GM23338 (cell line): ENCODE data around the gene MAST4. TPM values are rescaled to one million over a fixed set of nuclear protein-coding genes. Genes with fewer than 3 reads are reported as not detected.

Source experiments
- ATAC-seq: fragments of 200-7000 bp; cut with Tn5 transposase; 3 replicates; pipeline ENCODE4 v1.9.1; 2020
- DNase-seq: peaks from one replicate; pipeline ENCODE4 v3.0.0-alpha.2; 2015; ENCODE audit warnings: low spot score
- H2AFZ ChIP-seq: fragments of 200-600 bp; sonication (generic); 2 replicates; pipeline ENCODE4 v1.8.0; 2016; ENCODE audit warnings: antibody characterized with exemption, mild to moderate bottlenecking, moderate library complexity
- H3F3A ChIP-seq: fragments of 200-600 bp; sonication (generic); replicated peaks from 2 replicates; pipeline ENCODE4 v1.8.0; 2017; ENCODE audit warnings: antibody characterized with exemption, mixed run types, low read depth
- H3K27ac ChIP-seq: fragments of 200-600 bp; sonication (generic); 2 replicates; pipeline ENCODE4 v1.6.1; 2016; ENCODE audit warnings: low read depth
- H3K27me3 ChIP-seq: fragments of 200-600 bp; sonication (generic); 2 replicates; pipeline ENCODE4 v1.8.0; 2016; ENCODE audit warnings: mild to moderate bottlenecking, mixed run types, moderate library complexity; ENCODE audit not compliant: insufficient read depth
- H3K36me3 ChIP-seq: fragments of 200-600 bp; sonication (generic); 2 replicates; pipeline ENCODE4 v1.8.0; 2016; ENCODE audit warnings: mild to moderate bottlenecking; ENCODE audit not compliant: insufficient read depth
- H3K4me1 ChIP-seq: fragments of 200-600 bp; sonication (generic); 2 replicates; pipeline ENCODE4 v1.8.0; 2016; ENCODE audit warnings: mild to moderate bottlenecking, moderate library complexity; ENCODE audit not compliant: insufficient read depth
- H3K4me2 ChIP-seq: fragments of 200-600 bp; sonication (generic); 2 replicates; pipeline ENCODE4 v1.7.1; 2017; ENCODE audit warnings: mixed run types
- H3K4me3 ChIP-seq: fragments of 200-600 bp; sonication (generic); 2 replicates; pipeline ENCODE4 v1.6.1; 2016; ENCODE audit warnings: mixed run types
- H3K79me2 ChIP-seq: fragments of 200-600 bp; sonication (generic); replicated peaks from 2 replicates; pipeline ENCODE4 v1.8.0; 2017; ENCODE audit warnings: mild to moderate bottlenecking; ENCODE audit not compliant: insufficient read depth
- H3K9me2 ChIP-seq: fragments of 200-600 bp; sonication (generic); 2 replicates; pipeline ENCODE4 v1.8.0; 2017; ENCODE audit not compliant: insufficient read depth
- H4K20me1 ChIP-seq: fragments of 200-600 bp; sonication (generic); replicated peaks from 2 replicates; pipeline ENCODE4 v1.8.0; 2017; ENCODE audit warnings: mild to moderate bottlenecking; ENCODE audit not compliant: insufficient read depth
- H3K27ac Mint-ChIP-seq: 2 replicates; pipeline ENCODE4 v1.8.0; 2020; ENCODE audit warnings: inconsistent platforms, mild to moderate bottlenecking, moderate library complexity, mixed read lengths
- H3K27me3 Mint-ChIP-seq: 3 replicates; pipeline ENCODE4 v1.8.0; 2022; ENCODE audit warnings: low read depth, mild to moderate bottlenecking, moderate library complexity, mixed read lengths, inconsistent platforms; ENCODE audit not compliant: insufficient read depth, poor library complexity
- H3K36me3 Mint-ChIP-seq: 3 replicates; pipeline ENCODE4 v1.8.0; 2021; ENCODE audit warnings: low read depth, mild to moderate bottlenecking, inconsistent platforms, moderate library complexity, mixed read lengths
- H3K4me1 Mint-ChIP-seq: 3 replicates; pipeline ENCODE4 v1.8.0; 2020; ENCODE audit warnings: mild to moderate bottlenecking, inconsistent platforms, mixed read lengths
- H3K4me3 Mint-ChIP-seq: 3 replicates; pipeline ENCODE4 v1.8.0; 2021; ENCODE audit warnings: moderate library complexity, mild to moderate bottlenecking, inconsistent platforms, mixed read lengths
- H3K9me3 Mint-ChIP-seq: 3 replicates; pipeline ENCODE4 v1.8.0; 2020; ENCODE audit warnings: moderate library complexity, mild to moderate bottlenecking, inconsistent platforms, mixed read lengths
- CREB1 ChIP-seq: fragments of 250-450 bp; sonication (Bioruptor Pico); IDR thresholded peaks from 2 replicates; pipeline ENCODE4 v1.5.0; 2020; ENCODE audit warnings: low read depth, mild to moderate bottlenecking, moderate library complexity
- EZH2 ChIP-seq: fragments of 200-600 bp; sonication (generic); IDR thresholded peaks from one replicate; pipeline ENCODE4 v1.8.0; 2017; ENCODE audit warnings: antibody characterized with exemption, mild to moderate bottlenecking, low read depth; ENCODE audit not compliant: unreplicated experiment
- EZH2phosphoT487 ChIP-seq: fragments of 200-600 bp; sonication (generic); IDR thresholded peaks from one replicate; pipeline ENCODE4 v1.8.1; 2018; ENCODE audit warnings: antibody characterized with exemption; ENCODE audit not compliant: unreplicated experiment
- JUNB ChIP-seq: IDR thresholded peaks from one replicate; pipeline ENCODE4 v1.6.1; 2016; ENCODE audit warnings: antibody characterized with exemption; ENCODE audit not compliant: unreplicated experiment
- POLR2AphosphoS5 ChIP-seq: IDR thresholded peaks from 2 replicates; pipeline ENCODE4 v1.6.1; 2016; ENCODE audit warnings: antibody characterized with exemption, low read depth
- STAT1 ChIP-seq: IDR thresholded peaks from one replicate; pipeline ENCODE4 v1.6.1; 2016; ENCODE audit warnings: antibody characterized with exemption; ENCODE audit not compliant: unreplicated experiment
- ZNF114 ChIP-seq: fragments of 250-450 bp; sonication (Bioruptor Pico); IDR thresholded peaks from 2 replicates; pipeline ENCODE4 v1.5.0; 2020; ENCODE audit warnings: mild to moderate bottlenecking, moderate library complexity
- polyA plus RNA-seq: library from polyadenylated mRNA; unstranded; fragments of >200 nt; fragmentation: Nextera tagmentation; extraction: Ambion mirVana; gene quantifications from 2 replicates; pipeline ENCODE4 v1.2.1, GENCODE V29; 2016
- total RNA-seq: library from RNA; depleted of rRNA; stranded (reverse); fragments of >200 nt; shearing (Covaris generic); gene quantifications from 2 replicates; pipeline ENCODE4 v1.2.3, GENCODE V29; 2014
- TF ChIP-seq, protein P1 (sequence below): IDR thresholded peaks from 2 replicates; pipeline ENCODE4 v1.6.1; 2016; ENCODE audit warnings: antibody characterized with exemption
- TF ChIP-seq, protein P2 (sequence below), 2 experiments: fragments of 200-600 bp in 1 of 2; sonication (generic) in 1 of 2; conservative IDR thresholded peaks; 2 replicates each; pipeline versions ENCODE4 v1.5.1 to v1.6.1; 2016 to 2017; ENCODE audit warnings: antibody characterized with exemption in 2 of 2, low read depth in 2 of 2, mild to moderate bottlenecking in 2 of 2, moderate library complexity in 1 of 2
- TF ChIP-seq, protein P3 (sequence below): fragments of 250-450 bp; sonication (Bioruptor Pico); IDR thresholded peaks from 2 replicates; pipeline ENCODE4 v1.5.0; 2020; ENCODE audit warnings: mild to moderate bottlenecking, moderate library complexity

MAST4 gene
- total and polyA plus RNA-seq, 2 experiments from 2014 or later: 3.6 to 8.5 TPM

DNA sequence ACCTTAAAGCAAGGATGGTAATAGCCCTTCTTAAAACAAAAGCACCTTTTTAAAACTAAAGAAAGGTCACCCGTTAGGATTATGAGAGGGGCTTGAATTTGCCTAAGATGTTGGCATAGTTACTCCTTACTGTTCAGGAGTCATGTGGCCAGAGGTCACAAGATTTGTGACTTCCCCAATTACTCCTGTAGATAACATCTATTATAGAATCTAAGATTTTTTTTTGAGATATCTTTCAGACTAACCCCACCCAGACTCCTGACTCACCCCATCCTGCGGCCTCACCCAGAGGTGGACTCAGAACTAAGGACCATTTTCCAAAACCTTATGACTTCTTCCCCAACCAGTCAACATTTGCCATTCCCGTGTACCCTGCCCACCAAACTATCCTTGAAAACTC is 598.0 kb downstream of the MAST4 start:
- Histone ChIP-seq H3F3A (no peaks in the 10 kb centered on the region), H3K27me3 (no peaks in the 10 kb centered on the region), H3K36me3 (no peaks in the 10 kb centered on the region), H2AFZ (no peak overlapping the region), H3K4me2 (no peak overlapping the region), H3K9me2 (peaks cover 4% of the 10 kb centered on the region; the same call in 1 of the 2 replicates), H3K79me2 (no peaks in the 10 kb centered on the region), H3K27ac (no peak overlapping the region), H3K4me3 (no peak overlapping the region), H3K4me1 (0 out of 2 replicates have a peak, but pooled peaks cover 6% of the 10 kb centered on the region), H4K20me1 (no peaks in the 10 kb centered on the region)
- peaks cover 9% of the 10 kb centered on the region for H3K9me3 Mint-ChIP-seq
- no peak overlapping the region for H3K27ac Mint-ChIP-seq
- TF ChIP-seq, protein P1, sequence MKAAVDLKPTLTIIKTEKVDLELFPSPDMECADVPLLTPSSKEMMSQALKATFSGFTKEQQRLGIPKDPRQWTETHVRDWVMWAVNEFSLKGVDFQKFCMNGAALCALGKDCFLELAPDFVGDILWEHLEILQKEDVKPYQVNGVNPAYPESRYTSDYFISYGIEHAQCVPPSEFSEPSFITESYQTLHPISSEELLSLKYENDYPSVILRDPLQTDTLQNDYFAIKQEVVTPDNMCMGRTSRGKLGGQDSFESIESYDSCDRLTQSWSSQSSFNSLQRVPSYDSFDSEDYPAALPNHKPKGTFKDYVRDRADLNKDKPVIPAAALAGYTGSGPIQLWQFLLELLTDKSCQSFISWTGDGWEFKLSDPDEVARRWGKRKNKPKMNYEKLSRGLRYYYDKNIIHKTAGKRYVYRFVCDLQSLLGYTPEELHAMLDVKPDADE: no peak
- TF ChIP-seq STAT1 (no peak), EZH2 (no peak), CREB1 (CRISPR knock-in tag) (no peak), POLR2AphosphoS5 (no peak), EZH2phosphoT487 (no peak), ZNF114 (no peak), JUNB (no peak)
- TF ChIP-seq, protein P2, sequence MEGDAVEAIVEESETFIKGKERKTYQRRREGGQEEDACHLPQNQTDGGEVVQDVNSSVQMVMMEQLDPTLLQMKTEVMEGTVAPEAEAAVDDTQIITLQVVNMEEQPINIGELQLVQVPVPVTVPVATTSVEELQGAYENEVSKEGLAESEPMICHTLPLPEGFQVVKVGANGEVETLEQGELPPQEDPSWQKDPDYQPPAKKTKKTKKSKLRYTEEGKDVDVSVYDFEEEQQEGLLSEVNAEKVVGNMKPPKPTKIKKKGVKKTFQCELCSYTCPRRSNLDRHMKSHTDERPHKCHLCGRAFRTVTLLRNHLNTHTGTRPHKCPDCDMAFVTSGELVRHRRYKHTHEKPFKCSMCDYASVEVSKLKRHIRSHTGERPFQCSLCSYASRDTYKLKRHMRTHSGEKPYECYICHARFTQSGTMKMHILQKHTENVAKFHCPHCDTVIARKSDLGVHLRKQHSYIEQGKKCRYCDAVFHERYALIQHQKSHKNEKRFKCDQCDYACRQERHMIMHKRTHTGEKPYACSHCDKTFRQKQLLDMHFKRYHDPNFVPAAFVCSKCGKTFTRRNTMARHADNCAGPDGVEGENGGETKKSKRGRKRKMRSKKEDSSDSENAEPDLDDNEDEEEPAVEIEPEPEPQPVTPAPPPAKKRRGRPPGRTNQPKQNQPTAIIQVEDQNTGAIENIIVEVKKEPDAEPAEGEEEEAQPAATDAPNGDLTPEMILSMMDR (conservative IDR thresholded peaks at IDR 0.05; ENCODE audit: low read depth in 2 of 2): no peak
- TF ChIP-seq, protein P3, sequence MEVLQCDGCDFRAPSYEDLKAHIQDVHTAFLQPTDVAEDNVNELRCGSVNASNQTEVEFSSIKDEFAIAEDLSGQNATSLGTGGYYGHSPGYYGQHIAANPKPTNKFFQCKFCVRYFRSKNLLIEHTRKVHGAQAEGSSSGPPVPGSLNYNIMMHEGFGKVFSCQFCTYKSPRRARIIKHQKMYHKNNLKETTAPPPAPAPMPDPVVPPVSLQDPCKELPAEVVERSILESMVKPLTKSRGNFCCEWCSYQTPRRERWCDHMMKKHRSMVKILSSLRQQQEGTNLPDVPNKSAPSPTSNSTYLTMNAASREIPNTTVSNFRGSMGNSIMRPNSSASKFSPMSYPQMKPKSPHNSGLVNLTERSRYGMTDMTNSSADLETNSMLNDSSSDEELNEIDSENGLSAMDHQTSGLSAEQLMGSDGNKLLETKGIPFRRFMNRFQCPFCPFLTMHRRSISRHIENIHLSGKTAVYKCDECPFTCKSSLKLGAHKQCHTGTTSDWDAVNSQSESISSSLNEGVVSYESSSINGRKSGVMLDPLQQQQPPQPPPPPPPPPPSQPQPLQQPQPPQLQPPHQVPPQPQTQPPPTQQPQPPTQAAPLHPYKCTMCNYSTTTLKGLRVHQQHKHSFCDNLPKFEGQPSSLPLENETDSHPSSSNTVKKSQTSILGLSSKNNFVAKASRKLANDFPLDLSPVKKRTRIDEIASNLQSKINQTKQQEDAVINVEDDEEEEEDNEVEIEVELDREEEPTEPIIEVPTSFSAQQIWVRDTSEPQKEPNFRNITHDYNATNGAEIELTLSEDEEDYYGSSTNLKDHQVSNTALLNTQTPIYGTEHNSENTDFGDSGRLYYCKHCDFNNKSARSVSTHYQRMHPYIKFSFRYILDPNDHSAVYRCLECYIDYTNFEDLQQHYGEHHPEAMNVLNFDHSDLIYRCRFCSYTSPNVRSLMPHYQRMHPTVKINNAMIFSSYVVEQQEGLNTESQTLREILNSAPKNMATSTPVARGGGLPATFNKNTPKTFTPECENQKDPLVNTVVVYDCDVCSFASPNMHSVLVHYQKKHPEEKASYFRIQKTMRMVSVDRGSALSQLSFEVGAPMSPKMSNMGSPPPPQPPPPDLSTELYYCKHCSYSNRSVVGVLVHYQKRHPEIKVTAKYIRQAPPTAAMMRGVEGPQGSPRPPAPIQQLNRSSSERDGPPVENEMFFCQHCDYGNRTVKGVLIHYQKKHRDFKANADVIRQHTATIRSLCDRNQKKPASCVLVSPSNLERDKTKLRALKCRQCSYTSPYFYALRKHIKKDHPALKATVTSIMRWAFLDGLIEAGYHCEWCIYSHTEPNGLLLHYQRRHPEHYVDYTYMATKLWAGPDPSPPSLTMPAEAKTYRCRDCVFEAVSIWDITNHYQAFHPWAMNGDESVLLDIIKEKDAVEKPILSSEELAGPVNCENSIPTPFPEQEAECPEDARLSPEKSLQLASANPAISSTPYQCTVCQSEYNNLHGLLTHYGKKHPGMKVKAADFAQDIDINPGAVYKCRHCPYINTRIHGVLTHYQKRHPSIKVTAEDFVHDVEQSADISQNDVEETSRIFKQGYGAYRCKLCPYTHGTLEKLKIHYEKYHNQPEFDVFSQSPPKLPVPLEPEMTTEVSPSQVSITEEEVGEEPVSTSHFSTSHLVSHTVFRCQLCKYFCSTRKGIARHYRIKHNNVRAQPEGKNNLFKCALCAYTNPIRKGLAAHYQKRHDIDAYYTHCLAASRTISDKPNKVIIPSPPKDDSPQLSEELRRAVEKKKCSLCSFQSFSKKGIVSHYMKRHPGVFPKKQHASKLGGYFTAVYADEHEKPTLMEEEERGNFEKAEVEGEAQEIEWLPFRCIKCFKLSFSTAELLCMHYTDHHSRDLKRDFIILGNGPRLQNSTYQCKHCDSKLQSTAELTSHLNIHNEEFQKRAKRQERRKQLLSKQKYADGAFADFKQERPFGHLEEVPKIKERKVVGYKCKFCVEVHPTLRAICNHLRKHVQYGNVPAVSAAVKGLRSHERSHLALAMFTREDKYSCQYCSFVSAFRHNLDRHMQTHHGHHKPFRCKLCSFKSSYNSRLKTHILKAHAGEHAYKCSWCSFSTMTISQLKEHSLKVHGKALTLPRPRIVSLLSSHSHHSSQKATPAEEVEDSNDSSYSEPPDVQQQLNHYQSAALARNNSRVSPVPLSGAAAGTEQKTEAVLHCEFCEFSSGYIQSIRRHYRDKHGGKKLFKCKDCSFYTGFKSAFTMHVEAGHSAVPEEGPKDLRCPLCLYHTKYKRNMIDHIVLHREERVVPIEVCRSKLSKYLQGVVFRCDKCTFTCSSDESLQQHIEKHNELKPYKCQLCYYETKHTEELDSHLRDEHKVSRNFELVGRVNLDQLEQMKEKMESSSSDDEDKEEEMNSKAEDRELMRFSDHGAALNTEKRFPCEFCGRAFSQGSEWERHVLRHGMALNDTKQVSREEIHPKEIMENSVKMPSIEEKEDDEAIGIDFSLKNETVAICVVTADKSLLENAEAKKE (CRISPR knock-in tag): no peak
- H3K4me3 Mint-ChIP-seq: no peak overlapping the region
- ATAC-seq: no peak
- DNase-seq: no peak
- peaks cover 10% of the 10 kb centered on the region for H3K4me1 Mint-ChIP-seq
- H3K27me3 Mint-ChIP-seq: peaks cover 5% of the 10 kb centered on the region
- peaks cover 6% of the 10 kb centered on the region; the same call in 2 of the 3 replicates for H3K36me3 Mint-ChIP-seq
